ENCODE data around the gene ARHGAP22.

ARHGAP22 gene

GRCh38 chr10:48638158-48638557, 33.3 kb upstream of the ARHGAP22 start:
- Histone ChIP-seq H3K27ac (ENCODE audit: low read length) (no peak overlapping the region), H3K9me3 (replicated peaks; ENCODE audit: insufficient read depth, low read length) (no peaks in the 10 kb centered on the region), H3K4me1 (ENCODE audit: low read length) (peaks cover 54% of the 10 kb centered on the region), H4K20me1 (ENCODE audit: insufficient read depth, low read length) (no peaks in the 10 kb centered on the region), H3K4me3 (ENCODE audit: low read length) (no peak overlapping the region), H3K9ac (ENCODE audit: low read length) (no peak overlapping the region), H3K4me2 (ENCODE audit: low read depth, low read length) (no peak overlapping the region), H3K79me2 (ENCODE audit: low read length) (no peaks in the 10 kb centered on the region), H2AFZ (ENCODE audit: low read length) (no peak overlapping the region), H3F3A (ENCODE audit: insufficient read depth, low read length) (peaks cover 19% of the 10 kb centered on the region), H3K9me2 (replicated peaks; ENCODE audit: insufficient read depth, low read length) (no peaks in the 10 kb centered on the region), H3K36me3 (replicated peaks; ENCODE audit: insufficient read depth, low read length) (no peaks in the 10 kb centered on the region), H3K27me3 (replicated peaks; ENCODE audit: insufficient read depth, low read length) (no peaks in the 10 kb centered on the region)
- TF ChIP-seq CTCF (IDR thresholded peaks at IDR 0.05; ENCODE audit: low read length) (no peak), EZH2 (optimal IDR thresholded peaks at IDR 0.05; ENCODE audit: low read depth, low read length) (no peak), EZH2phosphoT487 (IDR thresholded peaks at IDR 0.05; ENCODE audit: low read length) (no peak)
- DNase-seq: no peak

GRCh38 chr10:48636901-48637300, 32.0 kb upstream of the ARHGAP22 start:
- Histone ChIP-seq H3K9me2 (replicated peaks; ENCODE audit: insufficient read depth, low read length) (no peaks in the 10 kb centered on the region), H3K4me1 (ENCODE audit: low read length) (peaks cover 66% of the 10 kb centered on the region), H2AFZ (ENCODE audit: low read length) (no peak overlapping the region), H4K20me1 (ENCODE audit: insufficient read depth, low read length) (no peaks in the 10 kb centered on the region), H3K36me3 (replicated peaks; ENCODE audit: insufficient read depth, low read length) (no peaks in the 10 kb centered on the region), H3K79me2 (ENCODE audit: low read length) (no peaks in the 10 kb centered on the region), H3K4me2 (ENCODE audit: low read depth, low read length) (no peak overlapping the region), H3K27ac (ENCODE audit: low read length) (no peak overlapping the region), H3K9me3 (replicated peaks; ENCODE audit: insufficient read depth, low read length) (no peaks in the 10 kb centered on the region), H3F3A (ENCODE audit: insufficient read depth, low read length) (peaks cover 19% of the 10 kb centered on the region), H3K4me3 (ENCODE audit: low read length) (no peak overlapping the region), H3K27me3 (replicated peaks; ENCODE audit: insufficient read depth, low read length) (no peaks in the 10 kb centered on the region), H3K9ac (ENCODE audit: low read length) (no peak overlapping the region)
- no peak for DNase-seq
- TF ChIP-seq EZH2phosphoT487 (IDR thresholded peaks at IDR 0.05; ENCODE audit: low read length) (no peak), EZH2 (optimal IDR thresholded peaks at IDR 0.05; ENCODE audit: low read depth, low read length) (no peak), CTCF (IDR thresholded peaks at IDR 0.05; ENCODE audit: low read length) (no peak)

GRCh38 chr10:48636231-48636630, 31.4 kb upstream of the ARHGAP22 start:
- Histone ChIP-seq H3K36me3 (replicated peaks; ENCODE audit: insufficient read depth, low read length) (no peaks in the 10 kb centered on the region), H3K27ac (ENCODE audit: low read length) (no peak overlapping the region), H3K27me3 (replicated peaks; ENCODE audit: insufficient read depth, low read length) (no peaks in the 10 kb centered on the region), H3K4me2 (ENCODE audit: low read depth, low read length) (no peak overlapping the region), H3K4me1 (ENCODE audit: low read length) (peaks cover 71% of the 10 kb centered on the region), H3F3A (ENCODE audit: insufficient read depth, low read length) (peaks cover 19% of the 10 kb centered on the region), H3K9me2 (replicated peaks; ENCODE audit: insufficient read depth, low read length) (no peaks in the 10 kb centered on the region), H3K4me3 (ENCODE audit: low read length) (no peak overlapping the region), H3K9ac (ENCODE audit: low read length) (no peak overlapping the region), H3K79me2 (ENCODE audit: low read length) (no peaks in the 10 kb centered on the region), H3K9me3 (replicated peaks; ENCODE audit: insufficient read depth, low read length) (no peaks in the 10 kb centered on the region), H2AFZ (ENCODE audit: low read length) (no peak overlapping the region), H4K20me1 (ENCODE audit: insufficient read depth, low read length) (no peaks in the 10 kb centered on the region)
- no peak for DNase-seq
- TF ChIP-seq CTCF (IDR thresholded peaks at IDR 0.05; ENCODE audit: low read length) (no peak), EZH2 (optimal IDR thresholded peaks at IDR 0.05; ENCODE audit: low read depth, low read length) (no peak), EZH2phosphoT487 (IDR thresholded peaks at IDR 0.05; ENCODE audit: low read length) (no peak)

Measured in MM.1S (cell line).